Loucy (cell line): ENCODE data around the gene TMTC1.

Source experiments
- EZH2phosphoT487 ChIP-seq: fragments of 200-600 bp; IDR thresholded peaks from 2 replicates; pipeline ENCODE4 v1.6.1; 2018; ENCODE audit warnings: antibody characterized with exemption, mild to moderate bottlenecking, moderate library complexity, borderline replicate concordance
- TF ChIP-seq, protein P1 (sequence below): fragments of 200-600 bp; sonication (generic); conservative IDR thresholded peaks from 2 replicates; pipeline ENCODE4 v1.5.1; 2014; ENCODE audit warnings: mild to moderate bottlenecking, antibody characterized with exemption, low read length

GRCh38 chr12:29782871-29783772 lies 620 bp downstream of the TMTC1 start:
- TF ChIP-seq, protein P1, sequence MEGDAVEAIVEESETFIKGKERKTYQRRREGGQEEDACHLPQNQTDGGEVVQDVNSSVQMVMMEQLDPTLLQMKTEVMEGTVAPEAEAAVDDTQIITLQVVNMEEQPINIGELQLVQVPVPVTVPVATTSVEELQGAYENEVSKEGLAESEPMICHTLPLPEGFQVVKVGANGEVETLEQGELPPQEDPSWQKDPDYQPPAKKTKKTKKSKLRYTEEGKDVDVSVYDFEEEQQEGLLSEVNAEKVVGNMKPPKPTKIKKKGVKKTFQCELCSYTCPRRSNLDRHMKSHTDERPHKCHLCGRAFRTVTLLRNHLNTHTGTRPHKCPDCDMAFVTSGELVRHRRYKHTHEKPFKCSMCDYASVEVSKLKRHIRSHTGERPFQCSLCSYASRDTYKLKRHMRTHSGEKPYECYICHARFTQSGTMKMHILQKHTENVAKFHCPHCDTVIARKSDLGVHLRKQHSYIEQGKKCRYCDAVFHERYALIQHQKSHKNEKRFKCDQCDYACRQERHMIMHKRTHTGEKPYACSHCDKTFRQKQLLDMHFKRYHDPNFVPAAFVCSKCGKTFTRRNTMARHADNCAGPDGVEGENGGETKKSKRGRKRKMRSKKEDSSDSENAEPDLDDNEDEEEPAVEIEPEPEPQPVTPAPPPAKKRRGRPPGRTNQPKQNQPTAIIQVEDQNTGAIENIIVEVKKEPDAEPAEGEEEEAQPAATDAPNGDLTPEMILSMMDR = no peak
- TF ChIP-seq EZH2phosphoT487 = no peak
